K562 (cell line): ENCODE measurements around the gene LRRC8A. TPM values are rescaled to one million over a fixed set of nuclear protein-coding genes. Genes with fewer than 3 reads are reported as not detected.
A peak's percentile ranks its signal among the peaks of the same experiment; 100 is the strongest.

Experiments
- ATAC-seq: fragments of 200-7000 bp; cut with Tn5 transposase; 3 replicates; pipeline ENCODE4 v1.9.1; 2020; ENCODE audit warnings: moderate library complexity
- BruUV-seq: library from RNA; stranded (reverse); fragments of 400-500 nt; replicated peaks from 2 replicates; lab custom pipeline; 2021; lab: Mats Ljungman, UMichigan
- CTCF ChIA-PET: fragments of 300-600 bp; formaldehyde crosslinking; extraction: SDS; loops from one replicate; lab custom pipeline; 2021; ENCODE audit warnings: low intra/inter-chr PET ratio; lab: Yijun Ruan, JAX
- POLR2A ChIA-PET: fragments of 300-600, 350-650 bp; sonication (Branson Sonifier 250); formaldehyde crosslinking; extraction: SDS; loops from one replicate; lab custom pipeline; 2021; ENCODE audit warnings: antibody characterized with exemption, inconsistent platforms; lab: Yijun Ruan, JAX
- DNase-seq, 4 experiments: peaks; one replicate each; pipeline versions ENCODE4 v3.0.0 to v3.0.0-alpha.2; 2011 to 2018; ENCODE audit warnings: low spot score in 3 of 4, mixed read lengths in 3 of 4; ENCODE audit errors: extremely low read depth in 1 of 4
- FAIRE-seq: peaks from 2 replicates; lab custom pipeline; 2011; peaks lifted over from hg19 to GRCh38; lab: Jason Lieb, UNC
- H2AFZ ChIP-seq: 2 replicates; pipeline ENCODE4 v1.6.0; 2011; ENCODE audit warnings: low read depth, low read length, control low read depth, inconsistent platforms
- H3K27ac ChIP-seq: fragments of 200-600 bp; 3 replicates; pipeline ENCODE4 v1.8.0; 2011; ENCODE audit warnings: low read depth, mild to moderate bottlenecking, control low read depth, inconsistent platforms, low read length, moderate library complexity, mixed read lengths; ENCODE audit errors: extremely low read depth
- H3K27me3 ChIP-seq, 2 experiments: fragments of 300-600 bp in 1 of 2; 2 replicates in 1 of 2; 3 replicates in 1 of 2; pipeline versions ENCODE4 v1.6.0 to v1.8.0; 2011; ENCODE audit warnings: inconsistent platforms in 2 of 2, low read length in 2 of 2, mild to moderate bottlenecking in 1 of 2, mixed read lengths in 1 of 2, moderate library complexity in 1 of 2; ENCODE audit not compliant: control insufficient read depth in 2 of 2, insufficient read depth in 2 of 2
- H3K36me3 ChIP-seq: fragments of 300-600 bp; 3 replicates; pipeline ENCODE4 v1.8.0; 2011; ENCODE audit warnings: mild to moderate bottlenecking, low read length, inconsistent platforms; ENCODE audit not compliant: control insufficient read depth, insufficient read depth
- H3K4me1 ChIP-seq, 2 experiments: fragments of 200-600 bp in 1 of 2; replicated peaks in 1 of 2; 2 replicates in 1 of 2; 3 replicates in 1 of 2; pipeline versions ENCODE4 v1.5.1 to v1.8.0; 2011; ENCODE audit warnings: inconsistent platforms in 2 of 2, low read length in 2 of 2, mild to moderate bottlenecking in 1 of 2, mixed read lengths in 1 of 2, moderate library complexity in 1 of 2; ENCODE audit not compliant: control insufficient read depth in 2 of 2, insufficient read depth in 2 of 2
- H3K4me2 ChIP-seq: 2 replicates; pipeline ENCODE4 v1.6.1; 2011; ENCODE audit warnings: low read length, control low read depth, inconsistent platforms, mixed read lengths; ENCODE audit not compliant: insufficient read depth
- H3K4me3 ChIP-seq: fragments of 200-600 bp; sonication (generic), shearing (Covaris generic); 2 replicates; pipeline ENCODE4 v1.5.1; 2016; ENCODE audit warnings: control low read depth, inconsistent platforms
- H3K79me2 ChIP-seq: fragments of 200-600 bp; 3 replicates; pipeline ENCODE4 v1.8.0; 2011; ENCODE audit warnings: low read length, inconsistent platforms; ENCODE audit not compliant: control insufficient read depth, insufficient read depth
- H3K9ac ChIP-seq, 2 experiments: 2 replicates each; pipeline versions ENCODE4 v1.6.0 to v1.6.1; 2011; ENCODE audit warnings: low read depth in 2 of 2, low read length in 2 of 2, control low read depth in 1 of 2, inconsistent platforms in 1 of 2, mild to moderate bottlenecking in 1 of 2, mixed read lengths in 1 of 2; ENCODE audit not compliant: insufficient read depth in 1 of 2
- H3K9me1 ChIP-seq: one replicate; pipeline ENCODE4 v1.6.0; 2011; ENCODE audit warnings: inconsistent platforms, mild to moderate bottlenecking, low read length, moderate library complexity; ENCODE audit not compliant: control insufficient read depth, insufficient read depth
- H3K9me3 ChIP-seq: replicated peaks from 2 replicates; pipeline ENCODE4 v1.5.1; 2011; ENCODE audit warnings: low read depth, low read length, inconsistent platforms; ENCODE audit not compliant: control insufficient read depth, insufficient read depth
- H4K20me1 ChIP-seq: replicated peaks from 2 replicates; pipeline ENCODE4 v1.6.1; 2011; ENCODE audit warnings: low read length, inconsistent platforms, mixed read lengths; ENCODE audit not compliant: control insufficient read depth, insufficient read depth
- ATF1 ChIP-seq, 2 experiments: fragments of 450-650 bp in 1 of 2; IDR thresholded peaks; 2 replicates each; pipeline ENCODE4 v1.6.1; 2016; ENCODE audit warnings: missing compliant biosample characterization in 1 of 2, missing genetic modification characterization in 1 of 2
- EHMT2 ChIP-seq: fragments of 450-650 bp; IDR thresholded peaks from 2 replicates; pipeline ENCODE4 v1.6.1; 2018; ENCODE audit warnings: antibody characterized with exemption
- ZNF224 ChIP-seq: sonication (generic); formaldehyde crosslinking; IDR thresholded peaks from 2 replicates; pipeline ENCODE4 v1.8.0; 2022; ENCODE audit warnings: mild to moderate bottlenecking, missing genetic modification reagents
- ZNF644 ChIP-seq: fragments of 200-800 bp; sonication (Bioruptor generic); IDR thresholded peaks from 2 replicates; pipeline ENCODE4 v1.6.1; 2016; ENCODE audit warnings: low read depth, missing genetic modification characterization, missing compliant biosample characterization
- WGBS: fragments of 100-300 bp; shearing (Covaris generic); methylation state at CpG from one replicate; pipeline ENCODE4 v1.1.6; 2016; ENCODE audit warnings: low coverage, mixed read lengths; ENCODE audit not compliant: insufficient coverage; ENCODE audit errors: missing lambda C conversion rate; 5-methylcytosine and 5-hydroxymethylcytosine counted together
- in situ Hi-C: fragments of 300-500 bp; cut with MboI; formaldehyde crosslinking; loops from 4 replicates; pipeline ENCODE4 v1.15.0; 2018; ENCODE audit warnings: inconsistent platforms, mixed read lengths
- intact Hi-C: fragments of 100-400 bp; cut with micrococcal nuclease; formaldehyde crosslinking; loops from 2 replicates; pipeline ENCODE4 v1.14.2; 2022
- polyA plus RNA-seq, 8 experiments: library from polyadenylated mRNA; depleted of rRNA in 4 of 8; stranded (reverse) in 5 of 8; unstranded in 3 of 8; fragments of >200 nt; fragmentation: Nextera tagmentation in 2 of 8; fragmentation: Illumina TruSeq in 1 of 8; extraction: Ambion mirVana in 2 of 8; extraction: Trizol in 1 of 8; gene quantifications; 2 replicates each; pipeline versions ENCODE4 v1.2.1 to v1.2.3, GENCODE V29; 2011 to 2014; ENCODE audit warnings: inconsistent platforms in 1 of 8, missing spikeins in 1 of 8
- total RNA-seq, 7 experiments: library from RNA; depleted of rRNA in 6 of 7; stranded (reverse); fragments of >200 nt in 6 of 7; fragmentation: Illumina TruSeq in 2 of 7; extraction: Trizol in 2 of 7; gene quantifications; 2 replicates each; pipeline versions ENCODE4 v1.2.1 to v1.2.3, GENCODE V29; 2011 to 2021; ENCODE audit warnings: low replicate concordance in 1 of 7
- TF ChIP-seq, protein P1 (sequence below): fragments of 250-450 bp; sonication (Bioruptor Pico); IDR thresholded peaks from 2 replicates; pipeline ENCODE4 v1.5.0; 2020; ENCODE audit warnings: mild to moderate bottlenecking, borderline replicate concordance

The LRRC8A gene
- total and polyA plus RNA-seq, 9 of the 15 experiments (the other 6 are each of a cell fraction or from before 2014, with no cell fraction given): 2.9 to 24.7 (median 8.9) TPM

DNA sequence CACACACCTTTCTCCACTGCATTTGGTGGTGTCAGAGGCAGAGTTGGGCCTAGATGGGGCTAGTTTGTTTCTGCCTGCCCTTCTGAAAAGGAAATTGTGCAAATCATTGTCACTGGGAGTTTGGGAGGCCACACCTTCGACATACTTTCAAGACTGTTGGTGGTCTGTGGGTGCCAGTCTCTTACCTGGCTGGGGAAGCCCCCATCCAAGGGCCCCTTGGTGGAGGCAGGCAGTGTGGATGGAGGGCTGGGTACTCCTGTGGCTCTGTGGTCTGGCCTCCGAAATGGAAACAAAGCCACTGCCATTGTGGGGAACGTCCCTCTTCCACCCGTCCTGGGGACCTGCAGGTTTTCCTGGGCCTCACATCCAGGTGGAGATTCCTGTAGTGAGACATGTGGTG lies 27.9 kb downstream of the LRRC8A start:
- FAIRE-seq (no peak), ATAC-seq (no peak), DNase-seq (no peak)
- Histone ChIP-seq H3K4me2 (no peak overlapping the region), H3K79me2 (0 out of 3 replicates have a peak, but pooled peaks cover 11% of the 10 kb centered on the region), H3K27me3 (no peaks in the 10 kb centered on the region; a peak in 1 of 5 replicates), H3K4me3 (no peak overlapping the region), H4K20me1 (no peaks in the 10 kb centered on the region; the same call in 1 of the 2 replicates), H3K9ac (peak overlapping the region in 1 of 2 experiments; percentile 64; a peak in 1 of 4 replicates), H3K9me1 (no peaks in the 10 kb centered on the region), H3K4me1 (peaks cover 17 to 45% of the 10 kb centered on the region in 2 experiments), H3K27ac (no peak overlapping the region), H2AFZ (no peak overlapping the region), H3K36me3 (peaks cover 47% of the 10 kb centered on the region; the same call in 2 of the 3 replicates), H3K9me3 (no peaks in the 10 kb centered on the region)
- in situ Hi-C loops: no loop called here
- ChIA-PET POLR2A (interaction anchor here (1.2 to 3.1 kb wide), 2 partner anchors 13 to 19 kb away, joined by 4 to 7 read pairs; no protein-coding TSS in a partner anchor), CTCF (no interaction called here)
- TF ChIP-seq ATF1 (CRISPR knock-in tag; IDR thresholded peaks at IDR 0.05): no peak
- TF ChIP-seq ATF1 (tag; IDR thresholded peaks at IDR 0.05): no peak
- TF ChIP-seq ZNF644 (tag): no peak
- TF ChIP-seq, protein P1, sequence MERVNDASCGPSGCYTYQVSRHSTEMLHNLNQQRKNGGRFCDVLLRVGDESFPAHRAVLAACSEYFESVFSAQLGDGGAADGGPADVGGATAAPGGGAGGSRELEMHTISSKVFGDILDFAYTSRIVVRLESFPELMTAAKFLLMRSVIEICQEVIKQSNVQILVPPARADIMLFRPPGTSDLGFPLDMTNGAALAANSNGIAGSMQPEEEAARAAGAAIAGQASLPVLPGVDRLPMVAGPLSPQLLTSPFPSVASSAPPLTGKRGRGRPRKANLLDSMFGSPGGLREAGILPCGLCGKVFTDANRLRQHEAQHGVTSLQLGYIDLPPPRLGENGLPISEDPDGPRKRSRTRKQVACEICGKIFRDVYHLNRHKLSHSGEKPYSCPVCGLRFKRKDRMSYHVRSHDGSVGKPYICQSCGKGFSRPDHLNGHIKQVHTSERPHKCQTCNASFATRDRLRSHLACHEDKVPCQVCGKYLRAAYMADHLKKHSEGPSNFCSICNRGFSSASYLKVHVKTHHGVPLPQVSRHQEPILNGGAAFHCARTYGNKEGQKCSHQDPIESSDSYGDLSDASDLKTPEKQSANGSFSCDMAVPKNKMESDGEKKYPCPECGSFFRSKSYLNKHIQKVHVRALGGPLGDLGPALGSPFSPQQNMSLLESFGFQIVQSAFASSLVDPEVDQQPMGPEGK (CRISPR knock-in tag): no peak
- no peak for TF ChIP-seq EHMT2
- TF ChIP-seq ZNF224 (CRISPR knock-in tag): no peak
- 83% methylated on average over 3 of the region's 4 CpGs for WGBS
- intact Hi-C loops: no loop called here
- BruUV-seq: no TSS peak
